CD4-positive, alpha-beta T cell treated with Interleukin-17A for 1 hour (primary cell): Measurements from ENCODE around the gene CAMSAP2.
A peak's percentile ranks its signal among the peaks of the same experiment; 100 is the strongest.
"Not testable (repeated sequence)": the region's sequence is repeated elsewhere in the genome, so short reads cannot be mapped to it uniquely, and the experiment has no call there.

Experiments used
- DNase-seq: peaks from one replicate; pipeline ENCODE4 v3.0.0-alpha.2; 2020

Gene CAMSAP2

GRCh38 chr1:200738949-200739651, 407 bp downstream of the CAMSAP2 start:
- peak; percentile 42 for DNase-seq

- DNase-seq = no peak
These were observed 1.2 kb downstream of the CAMSAP2 start for GRCh38 chr1:200739702-200740570.

- no peak for DNase-seq
These were observed 2.0 kb downstream of the CAMSAP2 start for GRCh38 chr1:200740571-200741208.

- no peak for DNase-seq
These were observed 3.0 kb downstream of the CAMSAP2 start for GRCh38 chr1:200741551-200742207.

- no peak for DNase-seq
These were observed 5.5 kb downstream of the CAMSAP2 start for GRCh38 chr1:200744143-200744542.

GRCh38 chr1:200749090-200749489, 10.4 kb downstream of the CAMSAP2 start:
- no peak for DNase-seq

GRCh38 chr1:200750749-200751148, 12.1 kb downstream of the CAMSAP2 start:
- not testable (repeated sequence) for DNase-seq

- DNase-seq = no peak
These were observed 13.0 kb downstream of the CAMSAP2 start for GRCh38 chr1:200751717-200752116.

- DNase-seq = no peak
These were observed 15.0 kb downstream of the CAMSAP2 start for GRCh38 chr1:200753650-200754198.

GRCh38 chr1:200755456-200755855, 16.8 kb downstream of the CAMSAP2 start:
- DNase-seq = no peak

- no peak for DNase-seq
These were observed 23.4 kb downstream of the CAMSAP2 start for GRCh38 chr1:200762089-200762488.

- no peak for DNase-seq
These were observed 28.6 kb downstream of the CAMSAP2 start for GRCh38 chr1:200767321-200767720.

- no peak for DNase-seq
These were observed 33.2 kb downstream of the CAMSAP2 start for GRCh38 chr1:200771625-200772555.

GRCh38 chr1:200774311-200774710, 35.6 kb downstream of the CAMSAP2 start:
- no peak for DNase-seq

- DNase-seq = no peak
These were observed 36.2 kb downstream of the CAMSAP2 start for GRCh38 chr1:200774735-200775444.

GRCh38 chr1:200775850-200776249, 37.2 kb downstream of the CAMSAP2 start:
- no peak for DNase-seq

GRCh38 chr1:200776949-200777348, 38.3 kb downstream of the CAMSAP2 start:
- DNase-seq = no peak

GRCh38 chr1:200778766-200779165, 40.1 kb downstream of the CAMSAP2 start:
- DNase-seq = no peak

- DNase-seq = no peak
These were observed 40.6 kb downstream of the CAMSAP2 start for GRCh38 chr1:200779326-200779725.

GRCh38 chr1:200780545-200781369, 42.1 kb downstream of the CAMSAP2 start:
- no peak for DNase-seq
